Lung (tissue), 12 donors: ENCODE data around the gene BCAS1. TPM values are rescaled to one million over a fixed set of nuclear protein-coding genes. Genes with fewer than 3 reads are reported as not detected.

Experiments
- ATAC-seq: fragments of 200-7000 bp; cut with Tn5 transposase; one replicate; pipeline ENCODE4 v1.9.1; 2020; ENCODE audit warnings: moderate number of reproducible peaks; ENCODE audit not compliant: insufficient read depth, low FRiP score
- DNase-seq, 3 donors: peaks; one replicate each; pipeline ENCODE4 v3.0.0-alpha.2; 2013 to 2017
- H3K27ac ChIP-seq, 2 donors: one replicate each; pipeline ENCODE4 v1.5.1; 2013; ENCODE audit warnings: mild to moderate bottlenecking in 2 of 2, moderate library complexity in 2 of 2, control low read depth in 1 of 2, inconsistent platforms in 1 of 2, low read depth in 1 of 2, low read length in 1 of 2
- H3K27me3 ChIP-seq, 3 donors: one replicate each; pipeline ENCODE4 v1.5.1; 2013; ENCODE audit warnings: low read length in 2 of 3; ENCODE audit not compliant: control insufficient read depth in 3 of 3, insufficient read depth in 3 of 3
- H3K36me3 ChIP-seq, 4 donors: one replicate each; pipeline ENCODE4 v1.5.1; 2013; ENCODE audit warnings: low read length in 4 of 4, mild to moderate bottlenecking in 1 of 4, moderate library complexity in 1 of 4; ENCODE audit not compliant: control insufficient read depth in 4 of 4, insufficient read depth in 4 of 4
- H3K4me1 ChIP-seq, 5 donors: one replicate each; pipeline ENCODE4 v1.5.1; 2013; ENCODE audit warnings: low read length in 5 of 5, mild to moderate bottlenecking in 2 of 5, moderate library complexity in 1 of 5; ENCODE audit not compliant: control insufficient read depth in 5 of 5, insufficient read depth in 5 of 5
- H3K4me3 ChIP-seq: one replicate; pipeline ENCODE4 v1.5.1; 2013; ENCODE audit warnings: mild to moderate bottlenecking, control low read depth, moderate library complexity
- H3K9ac ChIP-seq, 2 donors: one replicate each; pipeline ENCODE4 v1.5.1; 2013; ENCODE audit warnings: low read length in 2 of 2, control low read depth in 1 of 2; ENCODE audit not compliant: insufficient read depth in 1 of 2
- H3K9me3 ChIP-seq, 4 donors: one replicate each; pipeline ENCODE4 v1.5.1; 2013; ENCODE audit warnings: low read length in 3 of 4, mild to moderate bottlenecking in 1 of 4, moderate library complexity in 1 of 4; ENCODE audit not compliant: control insufficient read depth in 4 of 4, insufficient read depth in 3 of 4
- WGBS, 2 donors: extraction: QIAGEN DNeasy Blood & Tissue Kit; methylation state at CpG; one replicate each; pipeline ENCODE4 v1.1.7; 2013; 5-methylcytosine and 5-hydroxymethylcytosine counted together
- polyA plus RNA-seq, 2 donors: library from polyadenylated mRNA; stranded (reverse); fragments of 200-250 nt; gene quantifications; one replicate each; pipeline ENCODE4 v1.2.1, GENCODE V29; 2013
- total RNA-seq, 2 donors: library from RNA; depleted of rRNA in 1 of 2; stranded (reverse); fragments of >200 nt in 1 of 2; gene quantifications; one replicate each; pipeline ENCODE4 v1.2.1, GENCODE V29; 2014 to 2021
- TF ChIP-seq, protein P1 (sequence below): IDR thresholded peaks from 2 replicates; pipeline ENCODE4 v1.5.1; 2012; ENCODE audit warnings: mild to moderate bottlenecking; ENCODE audit errors: control extremely low read depth, extremely low read depth
- donor health status: control.
- donor health status: control.
- donor health status: Bipolar disorder and iron deficiency.
- donor health status: healthy.
- donor health status: DM: yes; HTN: yes; CAD: no.

The BCAS1 gene
- total and polyA plus RNA-seq, 4 donors, result 1.2 to 4.0 (median 2.3) TPM

DNA sequence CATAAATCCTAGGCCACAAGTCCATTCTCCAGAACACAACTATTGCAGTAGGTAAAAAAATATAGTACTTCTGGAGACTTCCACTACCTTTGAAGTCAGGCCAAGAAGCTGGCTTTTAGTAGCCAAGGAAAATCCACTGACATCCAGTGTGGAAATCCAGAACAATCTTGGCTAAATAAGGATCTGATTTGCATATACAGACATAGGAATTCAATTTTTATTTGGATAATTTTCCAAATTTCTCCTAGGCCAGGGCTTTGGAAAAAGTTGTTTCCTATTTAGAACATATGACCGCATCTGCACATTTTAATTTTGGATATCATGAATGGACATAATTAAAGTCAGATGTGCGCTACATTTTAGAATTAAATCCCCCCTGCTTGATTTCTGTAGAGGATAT, 100.2 kb downstream of the BCAS1 start:
- H3K36me3 ChIP-seq, result no peaks in the 10 kb centered on the region
- H3K4me3 ChIP-seq, result no peak overlapping the region
- TF ChIP-seq, protein P1, sequence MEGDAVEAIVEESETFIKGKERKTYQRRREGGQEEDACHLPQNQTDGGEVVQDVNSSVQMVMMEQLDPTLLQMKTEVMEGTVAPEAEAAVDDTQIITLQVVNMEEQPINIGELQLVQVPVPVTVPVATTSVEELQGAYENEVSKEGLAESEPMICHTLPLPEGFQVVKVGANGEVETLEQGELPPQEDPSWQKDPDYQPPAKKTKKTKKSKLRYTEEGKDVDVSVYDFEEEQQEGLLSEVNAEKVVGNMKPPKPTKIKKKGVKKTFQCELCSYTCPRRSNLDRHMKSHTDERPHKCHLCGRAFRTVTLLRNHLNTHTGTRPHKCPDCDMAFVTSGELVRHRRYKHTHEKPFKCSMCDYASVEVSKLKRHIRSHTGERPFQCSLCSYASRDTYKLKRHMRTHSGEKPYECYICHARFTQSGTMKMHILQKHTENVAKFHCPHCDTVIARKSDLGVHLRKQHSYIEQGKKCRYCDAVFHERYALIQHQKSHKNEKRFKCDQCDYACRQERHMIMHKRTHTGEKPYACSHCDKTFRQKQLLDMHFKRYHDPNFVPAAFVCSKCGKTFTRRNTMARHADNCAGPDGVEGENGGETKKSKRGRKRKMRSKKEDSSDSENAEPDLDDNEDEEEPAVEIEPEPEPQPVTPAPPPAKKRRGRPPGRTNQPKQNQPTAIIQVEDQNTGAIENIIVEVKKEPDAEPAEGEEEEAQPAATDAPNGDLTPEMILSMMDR, result no peak
- ATAC-seq (no peak), DNase-seq (no peak)
- WGBS, 2 donors, result 93 to 97% methylated on average over 2 of the region's 2 CpGs
- H3K9ac ChIP-seq, result no peak overlapping the region
- no peaks in the 10 kb centered on the region for H3K27me3 ChIP-seq
- H3K9me3 ChIP-seq, result no peaks in the 10 kb centered on the region
- H3K27ac ChIP-seq, result no peak overlapping the region
- no peaks in the 10 kb centered on the region for H3K4me1 ChIP-seq

DNA sequence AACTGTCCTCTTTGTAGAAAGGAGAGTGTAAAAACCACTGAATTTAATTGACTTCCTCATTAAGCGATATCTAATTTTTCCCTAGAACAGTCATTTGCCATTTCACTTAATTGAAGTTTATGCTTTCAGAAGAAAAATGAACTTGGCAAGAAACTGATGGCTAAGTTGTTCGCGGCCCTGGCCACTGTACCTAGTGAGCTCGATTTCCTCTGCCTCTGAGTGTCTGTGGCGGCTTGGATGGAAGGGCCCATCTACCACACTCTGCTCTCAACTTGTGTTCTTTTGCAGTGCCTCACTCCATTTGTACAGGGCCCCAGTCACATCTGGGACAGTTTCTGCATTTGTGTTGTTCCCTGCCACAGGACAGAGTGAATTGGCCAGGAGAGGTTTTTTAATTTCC, 102.9 kb downstream of the BCAS1 start:
- TF ChIP-seq, protein P1, result no peak

DNA sequence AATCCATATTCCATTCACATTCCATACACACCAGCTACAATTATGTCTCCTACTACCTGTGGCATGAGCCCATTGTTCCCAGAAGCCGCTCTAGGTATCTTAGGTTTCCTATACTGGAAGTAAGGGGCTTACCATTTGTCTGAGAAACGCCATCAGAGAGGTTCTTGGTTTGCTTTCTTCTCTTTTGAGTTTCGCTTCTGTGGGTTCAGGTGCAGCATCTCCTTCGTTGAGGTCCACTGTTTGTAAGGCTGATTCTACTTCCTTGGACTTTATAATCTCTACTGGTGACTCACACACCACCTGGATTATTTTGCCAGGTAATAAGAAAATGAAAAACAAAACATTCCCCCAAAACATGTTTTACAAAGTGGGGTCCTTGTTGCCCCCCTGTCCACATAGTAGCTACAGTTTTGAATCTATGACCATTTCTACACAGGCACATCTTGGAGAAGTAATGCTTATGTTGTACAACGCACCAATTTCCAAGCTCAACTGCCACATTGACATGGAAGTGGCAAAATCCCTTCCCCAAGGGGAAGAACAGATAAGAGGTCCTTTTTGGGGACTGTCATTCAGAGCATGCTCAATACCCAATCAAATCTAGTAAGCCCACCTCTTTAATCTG, 103.5 kb downstream of the BCAS1 start:
- H3K27ac ChIP-seq, result no peak overlapping the region
- TF ChIP-seq, protein P1, result no peak
- no peak overlapping the region for H3K9ac ChIP-seq
- H3K4me1 ChIP-seq, result no peaks in the 10 kb centered on the region
- H3K27me3 ChIP-seq, result no peaks in the 10 kb centered on the region
- no peaks in the 10 kb centered on the region for H3K9me3 ChIP-seq
- no peaks in the 10 kb centered on the region for H3K36me3 ChIP-seq
- H3K4me3 ChIP-seq, result no peak overlapping the region
- ATAC-seq, result no peak
- 91 to 95% methylated on average over 5 of the region's 5 CpGs for WGBS, 2 donors
- no peak for DNase-seq

More for the DNA sequence above, 102.9 kb downstream of the BCAS1 start:
- 91 to 96% methylated on average over 5 of the region's 5 CpGs for WGBS, 2 donors
- Histone ChIP-seq H3K4me1 (no peaks in the 10 kb centered on the region), H3K4me3 (no peak overlapping the region), H3K27me3 (no peaks in the 10 kb centered on the region), H3K9me3 (no peaks in the 10 kb centered on the region), H3K9ac (no peak overlapping the region), H3K27ac (no peak overlapping the region), H3K36me3 (no peaks in the 10 kb centered on the region)
- ATAC-seq (no peak), DNase-seq (no peak)
